ENCODE data around the gene ZEB1. TPM values are rescaled to one million over a fixed set of nuclear protein-coding genes. Genes with fewer than 3 reads are reported as not detected.

The ZEB1 gene
- total and polyA plus RNA-seq, 2 of the 13 experiments (the other 11 are each of a cell fraction or from before 2014, with no cell fraction given): 9.6 to 18.0 TPM

GRCh38 chr10:31280972-31281371 lies 38.0 kb upstream of the ZEB1 start:
- no peaks in the 10 kb centered on the region for H3K36me3 ChIP-seq (replicated peaks in 1 of 2; ENCODE audit: control insufficient read depth in 1 of 2, insufficient read depth in 2 of 2, low read length in 2 of 2)
- H3K4me1 ChIP-seq (ENCODE audit: insufficient read depth, low read length): no peaks in the 10 kb centered on the region
- TF ChIP-seq KAT7 (CRISPR knock-in tag; IDR thresholded peaks at IDR 0.05; ENCODE audit: borderline replicate concordance) (no peak), HMGA1 (CRISPR knock-in tag; conservative IDR thresholded peaks at IDR 0.05) (no peak), ZBTB46 (CRISPR knock-in tag; IDR thresholded peaks at IDR 0.05; ENCODE audit: borderline replicate concordance) (no peak), ZNF773 (CRISPR knock-in tag; IDR thresholded peaks at IDR 0.05; ENCODE audit: borderline replicate concordance) (no peak)
- no peak overlapping the region for H3K9ac ChIP-seq (ENCODE audit: insufficient read depth, low read depth, low read length)
- ATAC-seq: no peak
- H3K79me2 ChIP-seq (ENCODE audit: insufficient read depth, low read length): no peaks in the 10 kb centered on the region
- DNase-seq (ENCODE audit: low spot score): no peak
- H3K27me3 ChIP-seq (ENCODE audit: control insufficient read depth in 1 of 2, insufficient read depth in 2 of 2, low read length in 2 of 2): peaks cover 0 to 5% of the 10 kb centered on the region in 2 experiments; a peak in 1 of 5 replicates
- ChIA-PET POLR2A (no interaction called here), CTCF (ENCODE audit: low intra/inter-chr PET ratio, low total read pairs) (no interaction called here)
- no peaks in the 10 kb centered on the region for H3K9me3 ChIP-seq (ENCODE audit: low read length)
- H3K4me3 ChIP-seq (replicated peaks in 1 of 3; ENCODE audit: insufficient read depth in 1 of 3, low read depth in 2 of 3, low read length in 3 of 3): no peak overlapping the region
- WGBS (ENCODE audit: low lambda C conversion rate): 2% methylated on average over 1 of the region's 1 CpG
- no TSS peak for BruUV-seq (replicated peaks)
- in situ Hi-C loops (cut with HindIII; ENCODE audit: extremely low pct_ligation_motif_present, low pct_unique_long_range_greater_than_20kb): no loop called here
- FAIRE-seq: no peak
- no peak overlapping the region for H3K27ac ChIP-seq (ENCODE audit: extremely low read length, insufficient read depth, low read length)
- intact Hi-C loops (cut with micrococcal nuclease; ENCODE audit: unreplicated experiment): no loop called here
- no peak overlapping the region for H2AFZ ChIP-seq (ENCODE audit: low read length)
- no peaks in the 10 kb centered on the region for H4K20me1 ChIP-seq (ENCODE audit: insufficient read depth, low read length)
- no peak overlapping the region for H3K4me2 ChIP-seq (ENCODE audit: low read depth, low read length)

- intact Hi-C loops (cut with micrococcal nuclease; ENCODE audit: unreplicated experiment) (no loop called here), in situ Hi-C loops (cut with HindIII; ENCODE audit: extremely low pct_ligation_motif_present, low pct_unique_long_range_greater_than_20kb) (no loop called here)
- POLR2A ChIA-PET: no interaction called here
- no peak for TF ChIP-seq CEBPZ (IDR thresholded peaks at IDR 0.05; ENCODE audit: low read length)
- TF ChIP-seq ZBED4 (CRISPR knock-in tag; IDR thresholded peaks at IDR 0.05; ENCODE audit: borderline replicate concordance): no peak
- TF ChIP-seq SMYD3 (CRISPR knock-in tag; IDR thresholded peaks at IDR 0.05): no peak
- no peak for TF ChIP-seq SMAD1 (CRISPR knock-in tag; IDR thresholded peaks at IDR 0.05; ENCODE audit: borderline replicate concordance, low read depth)
Measured at GRCh38 chr10:31288001-31288400, 31.0 kb upstream of the ZEB1 start.

More at GRCh38 chr10:31288001-31288400, 31.0 kb upstream of the ZEB1 start:
- Histone ChIP-seq H3K9me3 (ENCODE audit: low read length) (no peaks in the 10 kb centered on the region), H3K27me3 (ENCODE audit: control insufficient read depth in 1 of 2, insufficient read depth in 2 of 2, low read length in 2 of 2) (no peaks in the 10 kb centered on the region), H3K4me1 (ENCODE audit: insufficient read depth, low read length) (no peaks in the 10 kb centered on the region), H4K20me1 (ENCODE audit: insufficient read depth, low read length) (no peaks in the 10 kb centered on the region), H3K27ac (ENCODE audit: extremely low read length, insufficient read depth, low read length) (no peak overlapping the region), H3K79me2 (ENCODE audit: insufficient read depth, low read length) (no peaks in the 10 kb centered on the region), H3K9ac (ENCODE audit: insufficient read depth, low read depth, low read length) (no peak overlapping the region), H2AFZ (ENCODE audit: low read length) (no peak overlapping the region), H3K4me2 (ENCODE audit: low read depth, low read length) (no peak overlapping the region), H3K36me3 (replicated peaks in 1 of 2; ENCODE audit: control insufficient read depth in 1 of 2, insufficient read depth in 2 of 2, low read length in 2 of 2) (no peaks in the 10 kb centered on the region), H3K4me3 (replicated peaks in 1 of 3; ENCODE audit: insufficient read depth in 1 of 3, low read depth in 2 of 3, low read length in 3 of 3) (no peak overlapping the region)
- ATAC-seq: no peak
- CTCF ChIA-PET (ENCODE audit: low intra/inter-chr PET ratio, low total read pairs): no interaction called here
- DNase-seq (ENCODE audit: low spot score): no peak
- no TSS peak for BruUV-seq (replicated peaks)
- no peak for FAIRE-seq
